Stimulated activated CD4-positive, alpha-beta T cell treated with anti-CD3 and anti-CD28 coated beads, TNF-alpha, amount 100 ng/mL, for 1 hour (primary cell): Measurements from ENCODE around the gene METAP2.
"Not testable (repeated sequence)": the region's sequence is repeated elsewhere in the genome, so short reads cannot be mapped to it uniquely, and the experiment has no call there.

Source experiments
- DNase-seq, 3 donors: peaks; one replicate each; pipeline ENCODE4 v3.0.0-alpha.2; 2020; ENCODE audit warnings: low read depth in 3 of 3, low spot score in 1 of 3

The METAP2 gene

DNA sequence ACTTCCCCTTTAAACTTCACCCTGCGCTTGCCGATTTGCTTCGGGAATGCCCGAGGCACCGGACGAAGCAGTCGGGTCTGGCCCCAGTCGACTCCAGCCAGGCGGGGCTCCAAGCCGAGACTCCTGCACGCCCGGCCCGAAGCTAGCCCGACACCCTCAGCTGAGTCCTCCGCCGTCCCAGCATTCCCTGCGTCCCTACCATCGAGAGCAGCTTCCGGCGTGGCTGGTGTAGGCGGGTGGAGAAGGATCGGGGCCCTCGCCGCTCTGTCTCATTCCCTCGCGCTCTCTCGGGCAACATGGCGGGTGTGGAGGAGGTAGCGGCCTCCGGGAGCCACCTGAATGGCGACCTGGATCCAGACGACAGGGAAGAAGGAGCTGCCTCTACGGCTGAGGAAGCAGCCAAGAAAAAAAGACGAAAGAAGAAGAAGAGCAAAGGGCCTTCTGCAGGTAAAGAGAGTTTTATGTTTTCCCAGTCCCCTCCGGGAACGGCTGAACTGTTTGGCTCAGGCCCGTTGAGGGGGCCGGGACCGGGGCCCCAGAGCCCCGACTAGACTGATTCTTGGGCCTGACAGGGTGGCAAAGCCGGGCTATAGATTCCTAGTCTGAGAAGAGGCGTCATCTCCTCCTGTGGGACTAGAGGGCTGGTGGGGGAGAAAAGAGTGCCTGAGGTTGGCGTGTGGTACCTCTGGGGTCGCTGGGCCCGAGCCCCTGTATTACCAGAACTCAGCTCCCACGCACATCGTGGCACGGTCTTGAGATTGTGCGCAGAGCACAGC, at the start of gene METAP2:
TSS of gene METAP2 (plus strand) at position 269 of the 776 bp plus-strand sequence. CDS start at position 297, 28 bp downstream.
- DNase-seq = peak; percentile 70 to 88 (median 79)

DNA sequence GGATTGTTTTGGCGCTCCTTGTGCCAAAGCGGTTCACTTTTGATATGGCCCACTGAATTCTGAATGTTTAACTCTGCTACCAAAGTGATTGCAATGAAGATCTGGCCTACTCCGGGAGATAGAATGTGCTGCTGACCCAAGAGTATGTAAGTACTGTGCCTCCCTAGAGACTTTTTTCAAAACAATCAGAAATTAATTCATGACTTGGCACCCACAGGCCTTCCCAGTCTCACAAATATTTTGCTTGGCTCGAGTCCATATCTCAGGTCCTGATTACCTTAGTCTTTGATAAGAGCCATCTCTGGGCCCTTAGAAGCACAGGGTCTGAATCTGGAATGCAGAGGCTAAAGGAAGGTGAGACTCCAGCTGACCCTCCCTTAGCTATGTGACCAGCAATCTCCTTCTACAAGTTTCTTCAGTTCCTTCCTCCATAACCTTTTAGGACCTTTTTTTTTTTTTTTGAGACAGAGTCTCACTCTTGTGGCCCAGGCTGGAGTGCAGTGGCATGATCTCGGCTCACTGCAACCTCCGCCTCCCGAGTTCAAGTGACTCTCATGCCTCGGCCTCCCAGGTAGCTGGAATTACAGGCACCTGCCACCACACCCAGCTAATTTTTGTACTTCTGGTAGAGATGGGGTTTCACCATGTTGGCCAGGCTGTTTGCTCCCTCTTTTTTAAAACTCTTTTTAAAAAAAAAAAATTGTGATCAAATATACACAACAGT, 49.5 kb upstream of the METAP2 start:
- no peak for DNase-seq

DNA sequence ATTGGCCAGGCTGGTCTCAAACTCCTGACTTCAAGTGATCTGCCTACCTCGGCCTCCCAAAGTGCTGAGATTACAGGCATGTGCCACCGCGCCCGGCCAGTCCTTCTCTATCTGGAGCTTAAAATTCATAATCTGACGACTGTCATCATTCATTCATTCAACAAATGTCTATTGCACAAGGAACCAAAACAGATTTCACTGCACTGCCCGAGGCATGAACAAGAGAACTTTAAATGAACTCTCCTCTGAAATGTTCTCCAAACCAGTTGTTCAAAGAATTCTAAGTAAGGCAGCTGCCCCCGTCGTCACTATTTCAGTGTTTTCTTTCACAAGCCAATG, 44.8 kb upstream of the METAP2 start:
- no peak for DNase-seq

DNA sequence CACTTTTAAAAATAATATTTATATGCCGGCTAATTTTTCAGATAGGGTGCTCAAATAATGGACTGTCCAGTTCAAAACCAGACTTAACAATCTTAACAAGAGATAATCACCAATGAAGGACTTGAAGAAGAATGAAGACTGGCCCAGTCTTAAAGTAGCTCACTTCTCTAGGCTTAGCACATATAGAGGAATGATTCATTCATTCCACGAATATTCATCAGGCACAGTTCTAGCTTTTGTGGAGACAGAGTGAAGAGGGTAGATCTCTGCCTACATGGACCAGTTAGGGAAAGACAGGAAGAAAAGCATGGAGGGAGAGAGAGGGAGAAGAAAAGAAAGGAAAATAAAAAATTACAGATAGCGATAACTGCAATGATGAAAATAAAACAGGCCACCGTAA, 42.8 kb upstream of the METAP2 start:
- no peak for DNase-seq

DNA sequence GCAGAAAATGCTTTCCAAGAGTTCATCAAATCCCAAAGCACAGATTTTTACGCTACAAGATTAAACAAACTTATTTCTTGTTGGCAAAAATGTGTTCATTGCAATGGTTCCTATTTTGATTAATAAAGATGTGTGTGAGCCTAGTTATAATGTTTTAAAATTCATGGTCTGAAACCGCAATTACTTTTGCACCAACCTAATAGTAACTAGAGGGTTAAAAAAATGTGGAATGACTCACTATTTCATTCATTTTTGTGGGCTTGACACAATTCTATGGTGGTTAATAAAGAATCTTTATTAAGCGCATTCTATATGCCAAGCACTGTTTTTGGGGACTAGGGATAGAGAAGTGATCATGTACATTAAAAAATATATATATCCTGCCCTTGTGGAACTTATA, 38.6 kb upstream of the METAP2 start:
- DNase-seq = no peak

DNA sequence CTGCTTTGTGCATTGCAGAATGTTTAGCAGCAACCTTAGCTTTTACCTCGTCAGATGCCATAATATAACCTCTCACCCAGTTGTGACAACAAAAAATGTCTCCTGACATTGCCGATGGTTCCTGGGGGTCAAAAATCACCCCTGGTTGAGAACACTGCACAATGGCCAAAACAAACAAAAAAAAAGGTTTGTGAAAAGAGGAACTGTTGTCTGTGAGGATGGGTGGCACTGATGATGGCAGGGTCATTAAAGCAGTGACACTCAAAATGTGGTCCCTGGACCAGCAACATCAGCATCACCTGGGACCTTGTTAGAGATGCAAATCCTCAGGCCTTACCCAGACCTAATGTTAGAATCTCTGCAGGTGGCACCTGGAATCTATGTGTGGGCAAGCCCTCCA, 36.4 kb upstream of the METAP2 start:
- DNase-seq = no peak

DNA sequence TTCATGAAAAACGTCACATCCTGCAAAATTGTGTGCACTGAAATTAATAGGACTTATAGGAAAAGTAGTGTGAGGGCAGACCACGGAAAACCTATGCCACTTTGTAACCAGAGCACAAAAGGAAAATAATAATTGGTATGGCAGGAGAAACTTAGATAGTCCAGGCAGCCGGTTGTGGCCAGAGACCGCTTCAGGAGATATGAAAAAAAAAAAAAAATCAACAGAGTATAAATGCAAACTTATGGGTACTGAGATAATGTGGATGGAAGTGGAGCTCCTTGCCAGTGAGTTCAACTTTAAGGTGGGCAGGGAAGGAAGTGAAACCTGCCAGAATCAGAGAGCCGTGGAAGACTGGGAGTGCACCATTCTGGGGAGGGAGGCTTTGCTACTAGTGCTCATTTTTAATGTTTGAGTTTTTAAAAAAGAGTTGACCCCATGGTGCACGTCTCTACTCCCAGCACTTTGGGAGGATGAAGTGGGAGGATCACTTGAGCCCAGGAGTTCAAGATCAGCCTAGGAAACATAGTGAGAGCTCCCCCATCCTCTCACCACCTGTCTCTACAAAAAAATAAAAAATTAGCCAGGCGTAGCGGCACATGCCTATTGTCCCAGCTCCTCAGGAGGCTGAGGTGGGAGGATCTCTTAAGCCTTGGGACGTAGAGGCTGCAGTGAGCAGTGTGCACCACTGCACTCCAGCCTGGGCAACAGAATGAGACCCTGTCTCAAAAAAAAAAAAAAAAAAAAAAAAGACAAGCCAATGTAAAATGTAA, 34.3 kb upstream of the METAP2 start:
- no peak for DNase-seq

DNA sequence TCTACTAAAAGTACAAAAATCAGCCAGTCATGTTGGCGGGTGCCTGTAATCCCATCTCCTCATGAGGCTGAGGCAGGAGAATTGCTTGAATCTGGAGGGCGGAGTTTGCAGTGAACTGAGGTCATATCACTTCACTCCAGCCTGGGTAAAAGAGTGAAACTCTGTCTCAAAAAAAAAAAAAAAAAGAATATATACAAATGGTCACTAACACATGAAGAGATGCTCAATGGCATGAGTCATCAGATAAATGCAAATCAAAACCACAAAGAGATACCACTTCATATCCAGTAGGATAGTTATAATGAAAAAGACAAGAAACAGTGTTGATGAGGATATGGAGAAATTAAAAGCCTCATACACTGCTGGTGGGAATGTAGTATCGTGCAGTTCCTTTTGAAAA, 33.6 kb upstream of the METAP2 start:
- no peak for DNase-seq

DNA sequence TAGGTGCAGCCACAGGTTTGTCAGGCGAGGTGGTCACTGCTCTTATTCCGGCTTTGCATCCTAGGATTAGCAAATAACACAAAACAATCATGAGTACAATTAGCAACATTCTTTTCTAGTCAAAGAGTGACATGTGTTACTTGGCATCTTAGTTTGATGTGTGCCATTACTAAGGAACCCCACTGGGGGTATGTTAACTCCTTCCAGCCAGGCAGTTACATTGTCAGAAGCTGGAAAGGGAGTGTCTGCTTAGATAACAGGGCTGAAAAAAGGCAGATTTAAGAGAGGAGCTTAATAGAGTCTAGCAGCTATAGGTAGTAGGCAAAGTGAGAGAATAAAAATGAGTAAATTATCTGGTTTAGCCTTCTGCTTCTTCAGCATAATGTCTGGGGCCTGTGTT, 30.5 kb upstream of the METAP2 start:
- no peak for DNase-seq

DNA sequence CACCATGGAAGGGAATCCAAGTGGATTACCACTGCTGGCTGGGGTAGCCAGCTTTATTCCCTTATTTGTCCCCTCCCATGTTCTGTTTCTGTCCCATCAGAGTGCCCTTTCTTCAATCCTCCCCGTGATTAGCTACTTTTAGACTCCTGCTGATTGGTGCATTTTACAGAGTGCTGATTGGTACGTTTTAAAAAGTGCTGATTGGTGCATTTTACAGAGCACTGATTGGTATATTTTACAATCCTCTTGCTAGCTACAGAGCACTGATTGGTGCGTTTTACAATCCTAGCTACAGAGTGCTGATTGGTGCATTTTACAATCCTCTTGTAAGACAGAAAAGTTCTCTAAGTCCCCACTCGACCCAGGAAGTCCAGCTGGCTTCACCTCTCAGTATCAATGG, 28.9 kb upstream of the METAP2 start:
- DNase-seq = not testable (repeated sequence)

DNA sequence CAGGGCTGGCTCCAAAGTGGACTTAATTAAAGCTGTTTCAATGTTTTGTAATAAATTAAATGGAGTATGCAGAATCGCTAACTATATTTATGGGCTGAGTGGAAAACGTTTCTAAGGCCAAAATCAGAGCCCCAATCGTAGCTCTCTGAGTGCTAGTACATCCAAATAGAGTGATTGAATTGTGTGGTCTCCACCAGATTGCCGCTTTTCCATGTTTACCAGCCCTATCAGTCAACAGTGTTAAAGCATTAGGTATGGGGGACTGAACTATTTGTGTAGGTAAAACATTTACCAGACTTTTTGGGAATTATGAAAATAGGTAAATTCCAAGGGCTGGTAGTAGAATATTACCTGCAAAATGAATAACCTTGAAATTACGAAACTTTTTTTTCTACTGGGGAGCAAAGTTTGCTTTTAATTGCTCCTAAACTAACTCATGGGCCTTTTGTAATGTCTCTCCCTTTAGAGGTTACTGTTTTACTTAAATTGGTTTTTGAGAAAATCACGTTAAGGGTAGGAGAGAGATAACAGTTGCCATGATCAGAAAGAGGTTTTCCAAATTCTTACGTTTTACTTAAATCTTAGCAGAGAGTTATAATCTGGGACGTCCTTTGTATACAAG, 28.0 kb upstream of the METAP2 start:
- DNase-seq = no peak

DNA sequence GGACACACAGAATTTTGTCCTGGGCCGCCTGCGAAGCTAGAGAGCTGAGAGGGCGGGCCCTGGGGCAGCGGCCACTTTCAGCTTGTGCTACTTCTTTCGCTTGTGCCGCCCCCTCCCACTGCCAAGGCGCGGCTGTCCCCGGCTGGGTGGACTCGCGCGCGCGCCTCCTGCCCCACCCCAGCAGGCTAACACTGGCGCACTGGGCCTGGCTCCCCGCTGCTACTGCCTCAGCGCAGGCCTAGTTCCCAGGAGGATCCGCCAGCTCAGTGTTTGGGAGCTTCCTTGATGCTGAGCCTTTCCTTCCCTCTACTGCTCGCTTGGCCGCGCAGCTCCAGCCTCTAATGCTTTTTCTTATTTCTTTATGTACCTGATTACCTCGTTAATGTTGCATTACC, 27.4 kb upstream of the METAP2 start:
- DNase-seq = no peak

DNA sequence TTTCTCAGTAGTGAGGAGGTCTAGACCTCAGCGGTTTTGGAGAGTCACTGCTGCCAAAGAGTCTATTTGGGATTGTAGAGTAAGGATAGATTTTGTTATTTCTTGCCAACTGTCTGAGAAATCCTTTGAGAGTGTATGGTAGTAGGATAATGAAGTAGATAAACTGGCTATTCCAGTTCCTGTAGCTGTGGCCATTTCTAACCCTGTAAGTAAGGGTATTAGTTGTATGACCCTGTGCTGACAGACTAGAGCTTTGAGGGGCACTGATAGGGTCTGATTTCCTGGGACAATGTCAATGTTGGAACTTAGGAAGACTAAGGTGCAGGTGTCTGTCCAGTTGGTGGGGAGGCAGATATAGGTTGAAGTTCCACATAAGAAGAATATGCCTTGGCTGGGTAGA, 24.3 kb upstream of the METAP2 start:
- DNase-seq = not testable (repeated sequence)

DNA sequence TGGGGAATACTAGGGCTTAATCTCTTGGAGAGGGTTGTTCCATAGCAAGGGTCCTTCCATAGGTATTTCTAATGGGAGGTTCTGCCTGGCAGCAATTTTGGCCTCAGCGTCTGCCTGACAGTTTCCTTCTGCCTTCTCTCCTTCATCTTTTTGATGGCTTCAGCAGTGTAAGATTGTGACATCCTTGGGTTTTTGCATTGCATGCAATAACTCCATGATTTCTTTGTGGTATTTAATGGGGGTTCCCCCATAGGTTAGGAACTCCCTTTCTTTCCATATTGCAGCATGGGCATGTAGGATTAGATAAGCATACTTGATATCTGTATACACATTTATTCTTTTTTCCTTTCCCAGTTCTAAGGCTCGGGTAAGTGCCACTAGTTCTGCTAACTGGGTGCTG, 21.5 kb upstream of the METAP2 start:
- DNase-seq = not testable (repeated sequence)

DNA sequence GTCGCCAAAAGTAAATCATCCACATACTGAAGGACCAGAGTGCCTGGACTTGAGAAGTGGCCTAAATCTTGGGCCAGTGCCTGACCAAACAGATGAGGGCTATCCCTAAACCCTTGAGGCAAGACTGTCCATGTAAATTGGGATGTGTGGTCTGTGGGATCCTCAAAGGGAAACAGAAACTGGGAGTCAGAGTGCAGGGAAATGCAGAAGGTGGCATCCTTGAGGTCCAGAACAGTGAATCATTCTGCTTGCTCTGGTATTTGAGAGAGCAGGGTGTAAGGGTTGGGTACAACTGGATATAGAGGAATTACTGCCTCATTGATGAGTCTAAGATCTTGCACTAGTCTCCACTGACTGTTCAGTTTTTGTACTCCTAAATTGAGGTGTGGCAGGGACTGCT, 20.1 kb upstream of the METAP2 start:
- not testable (repeated sequence) for DNase-seq

DNA sequence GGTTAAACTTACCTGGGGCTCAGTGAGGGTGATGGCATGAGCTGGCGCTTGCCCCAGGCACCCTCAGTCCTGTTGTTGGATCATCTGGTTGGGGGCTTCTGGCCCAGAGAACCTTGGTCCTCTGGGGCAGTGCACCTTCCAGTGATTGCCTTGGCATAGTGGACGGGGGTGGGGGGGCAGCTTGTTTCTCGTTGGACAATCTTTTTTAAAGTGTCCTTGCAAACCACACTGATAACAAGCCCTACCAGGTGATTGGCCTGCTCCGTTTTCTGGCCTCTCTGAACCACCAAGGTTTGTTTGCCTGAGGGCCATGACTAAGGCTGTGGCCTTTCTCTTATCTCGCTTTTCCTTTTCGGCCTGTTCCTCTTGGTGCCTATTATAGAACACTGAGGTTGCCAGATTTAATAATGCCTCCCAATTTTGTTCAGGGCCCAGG, 19.2 kb upstream of the METAP2 start:
- not testable (repeated sequence) for DNase-seq

DNA sequence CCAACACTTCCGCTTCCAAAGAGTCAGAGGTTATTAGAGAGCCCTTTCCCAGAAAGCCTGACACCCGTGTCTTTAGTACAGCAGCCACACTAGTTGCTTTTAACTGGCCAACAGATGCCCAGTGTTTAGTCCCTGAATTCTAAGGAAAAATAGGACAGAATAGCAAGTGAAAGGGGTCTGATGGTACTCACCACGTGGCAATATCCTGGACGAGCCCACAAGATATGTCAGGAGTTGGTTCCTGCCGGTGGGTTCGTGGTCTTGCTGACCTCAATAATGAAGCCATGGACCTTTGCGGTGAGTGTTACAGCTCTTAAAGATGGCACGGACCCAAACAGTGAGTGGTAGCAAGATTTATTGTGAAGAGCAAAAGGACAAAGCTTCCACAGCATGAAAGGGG, 16.3 kb upstream of the METAP2 start:
- not testable (repeated sequence) for DNase-seq

DNA sequence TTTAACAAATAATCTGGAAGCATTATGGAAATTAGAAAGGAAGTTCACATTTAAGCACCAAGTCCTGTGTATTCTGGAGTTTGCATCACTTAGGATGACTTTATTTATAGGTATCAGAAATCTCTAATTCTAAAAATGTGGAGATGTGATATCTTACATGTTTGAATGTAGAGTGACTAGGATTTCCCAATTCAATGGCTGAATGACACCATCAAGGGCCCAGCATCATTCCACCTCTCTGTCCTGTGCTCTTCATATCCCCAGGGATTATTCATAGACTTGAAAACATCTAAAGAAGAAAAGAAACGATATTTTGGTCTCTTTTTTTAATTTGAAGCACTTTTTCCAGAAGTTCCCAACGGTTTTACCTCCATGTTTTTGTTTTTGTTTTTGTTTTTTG, 15.2 kb upstream of the METAP2 start:
- no peak for DNase-seq

DNA sequence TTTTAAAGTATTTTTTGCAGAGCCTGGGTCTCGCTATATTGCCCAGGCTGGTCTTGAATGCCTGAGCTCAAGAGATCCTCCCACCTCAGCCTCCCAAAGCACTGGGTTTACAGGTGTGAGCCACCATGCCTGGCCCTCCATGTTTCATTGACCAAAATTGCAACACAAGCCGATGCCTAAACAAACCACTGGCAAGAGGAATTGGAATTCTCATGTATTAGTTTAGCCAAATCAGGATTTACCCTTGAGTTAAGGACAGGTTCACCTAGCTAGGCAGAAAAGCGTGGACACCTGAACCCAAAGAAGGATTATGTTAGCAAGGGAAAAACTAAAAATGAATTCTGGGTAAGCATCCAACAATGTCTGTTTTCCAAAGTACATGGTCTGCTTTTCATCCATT, 14.6 kb upstream of the METAP2 start:
- no peak for DNase-seq

DNA sequence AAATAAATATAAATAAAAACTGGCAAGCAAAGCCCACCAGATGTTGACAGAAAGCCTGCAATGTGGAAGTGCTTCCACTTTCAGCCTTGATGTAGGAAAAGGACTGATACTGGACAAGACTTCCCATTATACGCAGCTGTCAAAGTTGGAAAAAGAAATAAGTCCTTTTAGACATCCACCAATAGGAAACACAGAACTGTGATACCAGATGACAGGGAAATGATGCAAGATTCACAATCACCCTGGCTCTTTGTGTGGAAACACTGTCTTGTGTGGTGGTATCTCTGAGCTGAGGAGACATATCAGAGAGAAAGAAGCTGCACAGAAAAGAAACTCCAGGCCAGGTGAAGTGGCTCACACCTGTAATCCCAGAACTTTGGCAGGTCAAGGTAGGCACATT, 13.8 kb upstream of the METAP2 start:
- DNase-seq = no peak

DNA sequence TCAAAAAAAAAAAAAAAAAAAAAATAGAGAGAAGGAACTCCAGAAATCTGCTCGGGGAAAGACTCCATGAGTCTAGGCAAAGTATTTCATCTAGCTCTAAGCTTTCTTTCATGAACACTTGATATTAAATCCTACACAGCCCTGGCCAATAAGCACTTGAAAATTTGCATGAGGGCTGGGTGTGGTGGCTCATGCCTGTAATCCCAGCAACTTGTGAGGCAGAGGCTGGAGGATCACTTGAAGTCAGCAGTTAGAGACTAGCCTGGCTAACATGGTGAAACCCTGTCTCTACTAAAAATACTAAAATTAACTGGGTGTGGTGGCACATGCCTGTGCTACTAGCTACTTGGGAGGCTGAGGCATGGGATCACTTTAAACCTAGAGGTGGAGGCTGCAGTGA, 13.1 kb upstream of the METAP2 start:
- no peak for DNase-seq

DNA sequence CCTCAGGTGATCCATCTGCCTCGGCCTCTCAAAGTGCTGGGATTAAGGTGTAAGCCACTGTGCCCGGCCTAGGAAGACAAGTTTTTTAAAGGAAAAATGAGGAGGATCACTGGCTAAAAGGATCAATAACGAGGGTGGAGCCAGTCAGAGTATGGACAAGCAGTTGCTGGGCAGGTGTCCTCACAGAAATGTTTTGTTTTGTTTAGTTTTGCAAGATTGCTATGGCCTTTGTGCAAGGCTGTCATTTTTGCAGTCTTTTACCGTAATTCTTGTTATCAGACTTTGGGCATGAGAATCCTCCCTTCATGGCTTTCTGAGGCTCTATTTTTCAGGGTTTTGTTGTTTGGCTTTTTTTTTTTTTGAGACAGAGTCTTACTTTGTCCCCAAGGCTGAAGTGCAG, 11.9 kb upstream of the METAP2 start:
- no peak for DNase-seq
